Activated CD8-positive, alpha-beta memory T cell treated with anti-CD3 and anti-CD28 coated beads, Interleukin-2, amount 50 U/mL, for 1 hour (primary cell): ENCODE results near the gene ATG4D.

Source experiments
- DNase-seq: peaks from one replicate; pipeline ENCODE4 v3.0.0-alpha.2; 2020; ENCODE audit errors: extremely low read depth

The ATG4D gene

GRCh38 chr19:10580979-10581631 lies 37.4 kb downstream of the ATG4D start:
- DNase-seq: no peak

- no peak for DNase-seq
These were observed 38.4 kb downstream of the ATG4D start for GRCh38 chr19:10582091-10582490.

- no peak for DNase-seq
These were observed 39.5 kb downstream of the ATG4D start for GRCh38 chr19:10583036-10583776.

GRCh38 chr19:10586396-10586795 lies 42.7 kb downstream of the ATG4D start:
- no peak for DNase-seq

GRCh38 chr19:10587022-10587838 lies 43.5 kb downstream of the ATG4D start, which contains the start of gene AP1M2:
AP1M2 (minus strand) TSS chr19:10587312; CDS start chr19:10587231, 81 bp downstream.
- no peak for DNase-seq

- no peak for DNase-seq
These were observed 44.1 kb downstream of the ATG4D start for GRCh38 chr19:10587839-10588150.

- DNase-seq: no peak
These were observed 49.4 kb downstream of the ATG4D start for GRCh38 chr19:10593148-10593547.

GRCh38 chr19:10593820-10594637 lies 50.3 kb downstream of the ATG4D start:
- no peak for DNase-seq

- no peak for DNase-seq
These were observed 56.4 kb downstream of the ATG4D start for GRCh38 chr19:10600149-10600548.

- no peak for DNase-seq
These were observed 58.3 kb downstream of the ATG4D start for GRCh38 chr19:10601999-10602329.

- DNase-seq: peak; percentile 58
These were observed 58.8 kb downstream of the ATG4D start for GRCh38 chr19:10602330-10603083.
